NCI-H128 (cell line): Measurements from ENCODE around the gene PSMA5.

Experiments used
- DNase-seq: peaks from one replicate; lab custom pipeline; 2025; ENCODE audit not compliant: unreplicated experiment; lab: John Stamatoyannopoulos, UW

PSMA5 gene

GRCh38 chr1:109370712-109371340 lies 55.4 kb downstream of the PSMA5 start:
- DNase-seq = no peak

DNA sequence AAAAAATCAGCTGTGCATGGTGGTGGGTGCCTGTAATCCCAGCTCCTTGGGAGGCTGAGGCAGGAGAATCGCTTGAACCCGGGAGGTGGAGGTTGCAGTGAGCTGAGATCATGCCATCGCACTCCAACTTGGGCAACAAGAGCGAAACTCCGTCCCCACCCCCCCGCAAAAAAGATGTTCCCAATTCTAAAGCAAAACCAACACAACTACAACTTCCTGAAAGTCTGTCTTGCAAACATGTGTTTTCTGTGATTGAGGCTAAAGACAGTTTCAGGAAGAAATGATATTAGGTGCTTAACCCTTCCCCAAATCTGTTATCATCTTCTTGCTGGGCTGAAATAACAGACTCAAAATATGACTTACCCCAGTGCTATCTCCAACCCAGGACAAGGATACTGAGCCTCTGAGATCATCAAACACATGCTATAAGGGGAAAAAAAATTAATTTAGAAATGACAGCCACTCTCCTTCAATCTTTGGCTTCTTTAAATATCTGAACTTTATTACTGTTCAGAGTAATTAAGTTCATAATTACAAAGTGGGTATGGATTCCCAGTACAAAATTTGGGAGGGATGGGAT lies 57.0 kb downstream of the PSMA5 start:
- DNase-seq = no peak

GRCh38 chr1:109368464-109368863 lies 57.8 kb downstream of the PSMA5 start:
- no peak for DNase-seq

- DNase-seq = no peak
Measured at GRCh38 chr1:109367626-109368025, 58.6 kb downstream of the PSMA5 start.

GRCh38 chr1:109365642-109366204 lies 60.5 kb downstream of the PSMA5 start:
- DNase-seq = no peak

GRCh38 chr1:109361649-109362048 lies 64.6 kb downstream of the PSMA5 start:
- DNase-seq = no peak

DNA sequence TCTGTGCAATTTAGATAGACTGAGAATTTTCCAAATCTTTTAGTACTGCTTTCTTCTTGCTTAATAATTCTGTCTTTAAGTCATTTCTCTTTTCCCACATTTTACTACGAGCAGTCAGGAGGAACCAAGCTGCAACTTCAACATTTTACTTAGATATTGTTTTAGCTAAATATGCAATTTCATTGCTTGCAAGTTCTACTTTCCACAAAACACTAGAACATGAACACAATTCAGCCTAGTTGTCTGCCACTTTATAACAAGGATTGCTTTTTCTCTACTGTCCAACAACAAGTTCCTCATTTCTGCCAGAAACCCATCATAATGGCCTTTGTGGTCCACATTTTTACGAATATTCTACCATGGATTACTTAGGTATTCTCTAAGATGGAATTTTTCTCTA lies 65.2 kb downstream of the PSMA5 start:
- DNase-seq = no peak

DNA sequence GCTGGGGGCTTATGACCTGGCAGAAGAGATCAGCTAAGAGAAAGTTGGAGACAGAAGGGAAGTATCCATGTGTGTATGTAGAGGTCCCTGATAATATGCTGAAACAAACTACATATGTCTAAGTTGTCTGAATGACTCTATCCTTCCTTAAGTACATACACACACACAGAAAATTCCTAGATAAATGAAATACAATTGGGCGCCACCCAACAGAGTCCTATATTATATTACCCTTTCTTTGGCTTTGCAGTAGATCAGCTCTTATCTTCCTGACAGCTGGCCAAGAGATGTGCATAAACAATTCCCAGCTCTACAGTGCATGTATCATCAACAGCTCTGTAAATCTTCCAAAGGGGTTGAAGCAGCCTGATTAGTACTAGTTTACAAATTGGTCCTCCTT lies 68.6 kb downstream of the PSMA5 start:
- peak; percentile 13 for DNase-seq

DNA sequence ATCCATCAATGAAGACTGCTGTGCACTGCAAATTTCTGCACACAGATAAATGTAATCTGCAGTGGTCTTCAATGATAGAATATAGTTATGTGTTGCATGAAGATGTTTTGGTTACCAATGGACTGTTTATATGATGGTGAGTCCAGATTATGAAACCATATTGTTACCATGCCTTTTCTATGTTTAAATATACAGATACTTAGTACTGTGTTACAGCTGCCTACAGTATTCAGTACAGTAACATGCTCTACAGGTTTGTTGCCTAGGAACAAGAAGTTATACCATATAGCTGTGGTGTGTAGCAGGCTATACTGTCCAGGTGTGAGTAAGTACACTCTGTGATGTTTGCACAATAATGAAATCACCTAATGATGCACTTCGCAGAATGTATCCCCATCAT lies 69.3 kb downstream of the PSMA5 start:
- DNase-seq = no peak

DNA sequence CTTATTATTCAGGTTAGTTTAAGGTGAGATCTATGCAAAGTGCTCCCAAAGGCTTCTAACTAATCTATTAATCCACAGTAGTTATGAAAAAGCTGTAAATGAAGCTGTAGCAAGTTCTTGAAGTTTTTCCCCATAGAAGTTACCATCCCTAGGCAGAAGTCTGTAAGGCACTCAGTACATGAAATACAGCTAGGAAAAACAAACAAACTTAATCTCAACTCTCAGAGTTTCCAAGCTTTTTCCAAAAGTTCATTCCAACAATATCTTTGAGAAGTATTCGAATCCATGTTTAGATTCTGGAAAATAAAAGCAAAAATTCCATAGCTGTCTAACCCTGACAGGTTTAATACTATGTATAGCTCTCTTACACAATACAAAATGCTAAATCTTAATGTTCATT lies 69.7 kb downstream of the PSMA5 start:
- DNase-seq = no peak

GRCh38 chr1:109354929-109355328 lies 71.3 kb downstream of the PSMA5 start:
- no peak for DNase-seq

GRCh38 chr1:109351457-109351856 lies 74.8 kb downstream of the PSMA5 start:
- DNase-seq = no peak

- no peak for DNase-seq
Measured at GRCh38 chr1:109350655-109351054, 75.6 kb downstream of the PSMA5 start.

GRCh38 chr1:109350182-109350581 lies 76.1 kb downstream of the PSMA5 start:
- no peak for DNase-seq
